GM20431 (cell line): ENCODE measurements around the gene EEPD1.

Experiments used
- in situ Hi-C: fragments of 300-500 bp; cut with MseI, MboI; formaldehyde crosslinking; loops from one replicate; pipeline ENCODE4 v1.15.0; 2020; ENCODE audit warnings: low sequenced_read_pairs; ENCODE audit not compliant: unreplicated experiment

Gene EEPD1

GRCh38 chr7:36276428-36277248 lies 123.6 kb downstream of the EEPD1 start:
- in situ Hi-C loops: no loop called here

GRCh38 chr7:36277249-36277542 lies 124.1 kb downstream of the EEPD1 start:
- in situ Hi-C loops: no loop called here

- in situ Hi-C loops: no loop called here
These were observed 125.1 kb downstream of the EEPD1 start for GRCh38 chr7:36278069-36278619.

GRCh38 chr7:36278620-36279172 lies 125.6 kb downstream of the EEPD1 start:
- in situ Hi-C loops: no loop called here

- in situ Hi-C loops: no loop called here
These were observed 126.3 kb downstream of the EEPD1 start for GRCh38 chr7:36279200-36279925.

GRCh38 chr7:36279926-36280315 lies 126.9 kb downstream of the EEPD1 start:
- in situ Hi-C loops: loop anchor here (10.0 kb wide), 1 partner anchor 285 kb away; no protein-coding TSS in a partner anchor

- in situ Hi-C loops: loop anchor here (10.0 kb wide), 1 partner anchor 286 kb away; no protein-coding TSS in a partner anchor
These were observed 128.1 kb downstream of the EEPD1 start for GRCh38 chr7:36280840-36281812.

GRCh38 chr7:36281945-36282717 lies 129.1 kb downstream of the EEPD1 start:
- in situ Hi-C loops: loop anchor here (10.0 kb wide), 1 partner anchor 287 kb away; no protein-coding TSS in a partner anchor

- in situ Hi-C loops: loop anchor here (10.0 kb wide), 1 partner anchor 288 kb away; no protein-coding TSS in a partner anchor
These were observed 130.1 kb downstream of the EEPD1 start for GRCh38 chr7:36283181-36283580.

- in situ Hi-C loops: loop anchor here (10.0 kb wide), 1 partner anchor 289 kb away; no protein-coding TSS in a partner anchor
These were observed 130.7 kb downstream of the EEPD1 start for GRCh38 chr7:36283711-36284130.

- in situ Hi-C loops: loop anchor here (10.0 kb wide), 1 partner anchor 290 kb away; no protein-coding TSS in a partner anchor
These were observed 131.5 kb downstream of the EEPD1 start for GRCh38 chr7:36284456-36285090.

- in situ Hi-C loops: loop anchor here (10.0 kb wide), 1 partner anchor 290 kb away; no protein-coding TSS in a partner anchor
These were observed 132.2 kb downstream of the EEPD1 start for GRCh38 chr7:36285276-36285675.

GRCh38 chr7:36286226-36286625 lies 133.2 kb downstream of the EEPD1 start:
- in situ Hi-C loops: loop anchor here (10.0 kb wide), 1 partner anchor 291 kb away; no protein-coding TSS in a partner anchor

GRCh38 chr7:36286688-36287087 lies 133.6 kb downstream of the EEPD1 start:
- in situ Hi-C loops: loop anchor here (10.0 kb wide), 1 partner anchor 292 kb away; no protein-coding TSS in a partner anchor

- in situ Hi-C loops: loop anchor here (10.0 kb wide), 1 partner anchor 293 kb away; no protein-coding TSS in a partner anchor
These were observed 134.6 kb downstream of the EEPD1 start for GRCh38 chr7:36287371-36288241.

GRCh38 chr7:36288501-36288900 lies 135.4 kb downstream of the EEPD1 start:
- in situ Hi-C loops: loop anchor here (10.0 kb wide), 1 partner anchor 294 kb away; no protein-coding TSS in a partner anchor
